Measurements from ENCODE around the gene AOPEP.

- no peak for TF ChIP-seq CTCF (IDR thresholded peaks at IDR 0.05)
- no peak for TF ChIP-seq POLR2A (IDR thresholded peaks at IDR 0.05)
Measured at GRCh38 chr9:94746541-94747370, 20.3 kb downstream of the AOPEP start.

All from uterus (tissue), 2 donors.